ENCODE results near the gene RHCE.
"Not testable (repeated sequence)": the region's sequence is repeated elsewhere in the genome, so short reads cannot be mapped to it uniquely, and the experiment has no call there.

The RHCE gene

GRCh38 chr1:25320314-25320938, 100.2 kb downstream of the RHCE start:
- not testable (repeated sequence) for H3K4me3 Mint-ChIP-seq; H3K4me1 Mint-ChIP-seq; H3K9me3 Mint-ChIP-seq; ATAC-seq; H3K27ac Mint-ChIP-seq; DNase-seq (ENCODE audit: low spot score in 2 of 2)
- H3K36me3 Mint-ChIP-seq = peaks cover 17% of the 10 kb centered on the region

DNA sequence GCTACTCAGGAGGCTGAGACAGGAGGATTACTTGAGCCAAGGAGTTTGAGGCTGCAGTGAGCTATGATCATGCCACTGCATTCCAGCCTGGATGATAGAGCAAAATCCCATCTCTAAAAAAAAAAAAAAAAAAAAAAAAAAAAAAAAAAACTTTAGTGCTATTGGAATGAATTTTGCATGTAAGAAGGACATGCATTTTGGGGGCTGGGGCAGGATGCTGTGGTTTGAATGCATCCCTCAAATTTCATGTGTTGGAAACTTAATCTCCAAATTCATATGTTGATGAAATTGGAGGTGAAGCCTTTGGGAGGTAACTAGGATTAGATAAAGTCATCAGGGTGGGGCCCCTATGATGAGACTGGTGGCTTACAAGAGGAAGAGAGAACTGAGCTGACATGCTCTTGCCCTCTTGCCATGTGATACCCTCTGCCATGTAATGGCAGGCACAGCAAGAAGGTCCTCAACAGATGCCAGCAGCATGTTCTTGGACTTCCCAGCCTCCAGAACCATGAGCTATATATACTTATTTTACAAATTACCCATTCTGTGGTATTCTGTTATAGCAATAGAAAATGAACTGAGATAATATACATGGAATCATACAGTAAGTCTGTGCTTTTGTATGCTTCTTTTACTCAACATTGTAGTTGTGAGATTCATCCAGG, 107.7 kb downstream of the RHCE start:
- H3K9me3 Mint-ChIP-seq; DNase-seq (ENCODE audit: low spot score in 2 of 2); H3K4me3 Mint-ChIP-seq; H3K4me1 Mint-ChIP-seq; H3K36me3 Mint-ChIP-seq; ATAC-seq: not testable (repeated sequence)
- peak overlapping the region; percentile 15 for H3K27ac Mint-ChIP-seq
